Measurements from ENCODE around the gene OSBPL2. TPM values are rescaled to one million over a fixed set of nuclear protein-coding genes. Genes with fewer than 3 reads are reported as not detected.

Gene OSBPL2
- total RNA-seq, 1 donor from 2014 or later: 28.4 TPM

GRCh38 chr20:62243906-62244515 lies 5.7 kb downstream of the OSBPL2 start:
- H3K9ac ChIP-seq: no peak overlapping the region
- H3K36me3 ChIP-seq: no peaks in the 10 kb centered on the region
- H3K9me3 ChIP-seq (ENCODE audit: low read depth): no peaks in the 10 kb centered on the region
- Mint-ChIP-seq H3K9me3 (no peaks in the 10 kb centered on the region), H3K27ac (no peak overlapping the region), H3K27me3 (ENCODE audit: insufficient read depth, low read depth) (peaks cover under 1% of the 10 kb centered on the region), H3K4me1 (peaks cover 22% of the 10 kb centered on the region), H3K4me3 (no peak overlapping the region), H3K36me3 (peaks cover 8% of the 10 kb centered on the region)
- no peak for DNase-seq (ENCODE audit: low spot score)
- H2AFZ ChIP-seq (replicated peaks): no peak overlapping the region
- peaks cover 100% of the 10 kb centered on the region for H4K20me1 ChIP-seq (ENCODE audit: low read depth)
- no peaks in the 10 kb centered on the region for H3K27me3 ChIP-seq
- no peak overlapping the region for H3K27ac ChIP-seq
- no peak overlapping the region for H3K4me3 ChIP-seq
- H3K79me2 ChIP-seq (ENCODE audit: low read depth): peaks cover 97% of the 10 kb centered on the region
- TF ChIP-seq EZH2 (IDR thresholded peaks at IDR 0.05): no peak
- no peak for TF ChIP-seq EZH2phosphoT487 (IDR thresholded peaks at IDR 0.05)
- TF ChIP-seq, protein P1, sequence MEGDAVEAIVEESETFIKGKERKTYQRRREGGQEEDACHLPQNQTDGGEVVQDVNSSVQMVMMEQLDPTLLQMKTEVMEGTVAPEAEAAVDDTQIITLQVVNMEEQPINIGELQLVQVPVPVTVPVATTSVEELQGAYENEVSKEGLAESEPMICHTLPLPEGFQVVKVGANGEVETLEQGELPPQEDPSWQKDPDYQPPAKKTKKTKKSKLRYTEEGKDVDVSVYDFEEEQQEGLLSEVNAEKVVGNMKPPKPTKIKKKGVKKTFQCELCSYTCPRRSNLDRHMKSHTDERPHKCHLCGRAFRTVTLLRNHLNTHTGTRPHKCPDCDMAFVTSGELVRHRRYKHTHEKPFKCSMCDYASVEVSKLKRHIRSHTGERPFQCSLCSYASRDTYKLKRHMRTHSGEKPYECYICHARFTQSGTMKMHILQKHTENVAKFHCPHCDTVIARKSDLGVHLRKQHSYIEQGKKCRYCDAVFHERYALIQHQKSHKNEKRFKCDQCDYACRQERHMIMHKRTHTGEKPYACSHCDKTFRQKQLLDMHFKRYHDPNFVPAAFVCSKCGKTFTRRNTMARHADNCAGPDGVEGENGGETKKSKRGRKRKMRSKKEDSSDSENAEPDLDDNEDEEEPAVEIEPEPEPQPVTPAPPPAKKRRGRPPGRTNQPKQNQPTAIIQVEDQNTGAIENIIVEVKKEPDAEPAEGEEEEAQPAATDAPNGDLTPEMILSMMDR (IDR thresholded peaks at IDR 0.05): no peak
- H3K4me1 ChIP-seq: peaks cover 4% of the 10 kb centered on the region
- H3F3A ChIP-seq (ENCODE audit: low read depth): no peaks in the 10 kb centered on the region
- no peak overlapping the region for H3K4me2 ChIP-seq

DNA sequence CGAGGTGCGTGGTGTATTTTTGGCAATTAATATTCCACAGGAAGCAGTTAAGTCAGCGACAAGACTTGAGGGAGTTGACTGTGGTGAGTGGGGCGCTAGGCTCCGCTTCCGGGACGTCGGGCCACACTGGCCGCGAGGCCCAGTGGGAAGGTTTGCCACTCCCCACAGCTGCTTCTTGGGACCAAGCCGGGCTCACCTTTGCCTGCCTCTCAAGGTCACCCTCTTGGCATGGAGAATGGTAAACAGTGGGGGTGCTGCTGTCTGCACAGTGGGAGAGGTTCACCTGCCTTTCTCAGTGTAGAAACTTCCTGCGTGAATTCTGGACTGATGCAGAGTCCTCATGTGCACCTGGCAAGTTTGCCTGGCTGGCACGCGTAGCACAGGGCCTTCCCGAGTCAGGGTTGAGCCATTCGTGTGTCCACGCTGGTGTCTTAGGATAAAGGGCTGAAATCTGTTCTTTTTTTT lies 6.4 kb downstream of the OSBPL2 start:
- Mint-ChIP-seq H3K36me3 (peaks cover 8% of the 10 kb centered on the region), H3K9me3 (no peaks in the 10 kb centered on the region), H3K4me1 (peaks cover 19% of the 10 kb centered on the region), H3K4me3 (no peak overlapping the region), H3K27me3 (ENCODE audit: insufficient read depth, low read depth) (peaks cover 4% of the 10 kb centered on the region), H3K27ac (no peak overlapping the region)
- Histone ChIP-seq H2AFZ (replicated peaks) (no peak overlapping the region), H4K20me1 (ENCODE audit: low read depth) (peaks cover 100% of the 10 kb centered on the region), H3K27ac (no peak overlapping the region), H3K79me2 (ENCODE audit: low read depth) (peaks cover 93% of the 10 kb centered on the region), H3K27me3 (no peaks in the 10 kb centered on the region), H3K4me2 (no peak overlapping the region), H3K9me3 (ENCODE audit: low read depth) (no peaks in the 10 kb centered on the region), H3K4me3 (no peak overlapping the region), H3F3A (ENCODE audit: low read depth) (no peaks in the 10 kb centered on the region), H3K4me1 (no peaks in the 10 kb centered on the region), H3K36me3 (no peaks in the 10 kb centered on the region), H3K9ac (no peak overlapping the region)
- no peak for TF ChIP-seq EZH2 (IDR thresholded peaks at IDR 0.05)
- TF ChIP-seq, protein P1 (IDR thresholded peaks at IDR 0.05): no peak
- no peak for TF ChIP-seq EZH2phosphoT487 (IDR thresholded peaks at IDR 0.05)
- no peak for DNase-seq (ENCODE audit: low spot score)

DNA sequence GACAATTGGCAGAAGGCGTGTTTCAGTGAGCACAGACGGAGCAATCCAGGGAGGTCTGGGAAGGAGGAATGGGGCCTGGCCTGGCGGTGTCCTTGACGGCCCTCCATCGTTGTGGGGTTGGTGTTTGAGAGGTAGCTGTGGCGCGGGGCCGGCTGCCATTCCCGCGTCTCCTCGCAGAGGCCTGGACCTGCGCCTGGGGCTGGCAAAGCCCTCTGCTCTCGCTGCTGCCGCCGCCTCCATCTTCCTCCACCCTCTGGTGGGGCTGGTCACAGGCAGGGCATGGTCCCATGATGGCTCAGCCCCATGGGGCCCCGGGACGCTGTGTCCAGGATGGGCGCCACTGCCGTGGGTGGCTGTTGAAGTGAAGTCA lies 7.6 kb downstream of the OSBPL2 start:
- Histone ChIP-seq H2AFZ (replicated peaks) (no peak overlapping the region), H3K36me3 (no peaks in the 10 kb centered on the region), H4K20me1 (ENCODE audit: low read depth) (peaks cover 98% of the 10 kb centered on the region), H3K9ac (no peak overlapping the region), H3F3A (ENCODE audit: low read depth) (no peaks in the 10 kb centered on the region), H3K27ac (no peak overlapping the region), H3K9me3 (ENCODE audit: low read depth) (no peaks in the 10 kb centered on the region), H3K4me1 (no peaks in the 10 kb centered on the region), H3K27me3 (no peaks in the 10 kb centered on the region), H3K4me3 (no peak overlapping the region), H3K4me2 (no peak overlapping the region), H3K79me2 (ENCODE audit: low read depth) (peaks cover 93% of the 10 kb centered on the region)
- Mint-ChIP-seq H3K27ac (no peak overlapping the region), H3K9me3 (no peaks in the 10 kb centered on the region), H3K36me3 (peaks cover 8% of the 10 kb centered on the region), H3K27me3 (ENCODE audit: insufficient read depth, low read depth) (peaks cover 4% of the 10 kb centered on the region), H3K4me3 (no peak overlapping the region), H3K4me1 (peaks cover 19% of the 10 kb centered on the region)
- no peak for DNase-seq (ENCODE audit: low spot score)
- TF ChIP-seq EZH2phosphoT487 (IDR thresholded peaks at IDR 0.05) (no peak), EZH2 (IDR thresholded peaks at IDR 0.05) (no peak)
- TF ChIP-seq, protein P1 (IDR thresholded peaks at IDR 0.05): no peak

Data from neural progenitor cell (in vitro differentiated cells).